ENCODE data around the gene TRIM2. TPM values are rescaled to one million over a fixed set of nuclear protein-coding genes. Genes with fewer than 3 reads are reported as not detected.
A peak's percentile ranks its signal among the peaks of the same experiment; 100 is the strongest.

Gene TRIM2
- polyA plus RNA-seq, 1 donor (not counting 4 experiments of a cell fraction or from before 2014, with no cell fraction given), result 10.6 TPM

GRCh38 chr4:153179100-153179499 is 25.1 kb upstream of the TRIM2 start:
- dilution Hi-C loops (cut with MboI; ENCODE audit: extremely low pct_ligation_motif_present, low sequenced_read_pairs), result no loop called here
- Histone ChIP-seq H3K4me1 (ENCODE audit: control insufficient read depth, extremely low read depth, insufficient read depth, low read length) (peaks cover 10% of the 10 kb centered on the region), H3K9me3 (ENCODE audit: control insufficient read depth, low read depth, low read length) (no peaks in the 10 kb centered on the region)

GRCh38 chr4:153181293-153181692 is 22.9 kb upstream of the TRIM2 start:
- H3K9me1 ChIP-seq (ENCODE audit: control insufficient read depth, extremely low read depth, insufficient read depth, low read length), result no peaks in the 10 kb centered on the region
- no peaks in the 10 kb centered on the region for H3K36me3 ChIP-seq (ENCODE audit: control insufficient read depth in 2 of 2, extremely low read depth in 1 of 2, insufficient read depth in 2 of 2, low read length in 2 of 2)
- peak; percentile 76 for DNase-seq (ENCODE audit: low read depth, low spot score)
- H3K27ac ChIP-seq (ENCODE audit: control insufficient read depth, insufficient read depth, low read length), result peak overlapping the region; percentile 24
- FAIRE-seq, result no peak
- H3K27me3 ChIP-seq (ENCODE audit: control insufficient read depth, extremely low read depth, insufficient read depth, low read length), result no peaks in the 10 kb centered on the region
- H3K4me3 ChIP-seq (ENCODE audit: control insufficient read depth in 2 of 3, extremely low read depth in 1 of 3, insufficient read depth in 2 of 3, low read depth in 1 of 3, low read length in 3 of 3), result no peak overlapping the region
- no peaks in the 10 kb centered on the region for H4K20me1 ChIP-seq (ENCODE audit: control insufficient read depth, extremely low read depth, insufficient read depth, low read length)
- dilution Hi-C loops (cut with MboI; ENCODE audit: extremely low pct_ligation_motif_present, low sequenced_read_pairs), result no loop called here
- H3K79me2 ChIP-seq (ENCODE audit: control insufficient read depth, insufficient read depth, low read length), result no peaks in the 10 kb centered on the region
- TF ChIP-seq EZH2 (IDR thresholded peaks at IDR 0.05; ENCODE audit: low read length), result no peak
- no peak for TF ChIP-seq CTCF (optimal IDR thresholded peaks at IDR 0.05 in 1 of 3, IDR thresholded peaks at IDR 0.05 in 1 of 3, conservative IDR thresholded peaks at IDR 0.05 in 1 of 3; ENCODE audit: extremely low read depth in 1 of 3, insufficient read depth in 2 of 3, low read length in 3 of 3)
- peak overlapping the region; percentile 39 for H3K4me2 ChIP-seq (ENCODE audit: control insufficient read depth, extremely low read depth, insufficient read depth, low read depth, low read length)
- no peaks in the 10 kb centered on the region for H3K9me3 ChIP-seq (ENCODE audit: control insufficient read depth, low read depth, low read length)
- peaks cover 10% of the 10 kb centered on the region for H3K4me1 ChIP-seq (ENCODE audit: control insufficient read depth, extremely low read depth, insufficient read depth, low read length)
- H2AFZ ChIP-seq (ENCODE audit: control insufficient read depth, low read length), result peak overlapping the region; percentile 10
- H3K9ac ChIP-seq (ENCODE audit: control insufficient read depth, extremely low read depth, insufficient read depth, low read length), result no peak overlapping the region

More at GRCh38 chr4:153179100-153179499, 25.1 kb upstream of the TRIM2 start:
- H3K79me2 ChIP-seq (ENCODE audit: control insufficient read depth, insufficient read depth, low read length), result no peaks in the 10 kb centered on the region
- H4K20me1 ChIP-seq (ENCODE audit: control insufficient read depth, extremely low read depth, insufficient read depth, low read length), result no peaks in the 10 kb centered on the region
- no peak overlapping the region for H3K4me2 ChIP-seq (ENCODE audit: control insufficient read depth, extremely low read depth, insufficient read depth, low read depth, low read length)
- DNase-seq (ENCODE audit: low read depth, low spot score) (no peak), FAIRE-seq (no peak)
- H3K9me1 ChIP-seq (ENCODE audit: control insufficient read depth, extremely low read depth, insufficient read depth, low read length), result no peaks in the 10 kb centered on the region
- H3K4me3 ChIP-seq (ENCODE audit: control insufficient read depth in 2 of 3, extremely low read depth in 1 of 3, insufficient read depth in 2 of 3, low read depth in 1 of 3, low read length in 3 of 3), result no peak overlapping the region
- H3K27me3 ChIP-seq (ENCODE audit: control insufficient read depth, extremely low read depth, insufficient read depth, low read length), result no peaks in the 10 kb centered on the region
- H3K27ac ChIP-seq (ENCODE audit: control insufficient read depth, insufficient read depth, low read length), result no peak overlapping the region
- TF ChIP-seq EZH2 (IDR thresholded peaks at IDR 0.05; ENCODE audit: low read length), result no peak
- TF ChIP-seq CTCF (optimal IDR thresholded peaks at IDR 0.05 in 1 of 3, IDR thresholded peaks at IDR 0.05 in 1 of 3, conservative IDR thresholded peaks at IDR 0.05 in 1 of 3; ENCODE audit: extremely low read depth in 1 of 3, insufficient read depth in 2 of 3, low read length in 3 of 3), result no peak
- H3K36me3 ChIP-seq (ENCODE audit: control insufficient read depth in 2 of 2, extremely low read depth in 1 of 2, insufficient read depth in 2 of 2, low read length in 2 of 2), result no peaks in the 10 kb centered on the region
- no peak overlapping the region for H3K9ac ChIP-seq (ENCODE audit: control insufficient read depth, extremely low read depth, insufficient read depth, low read length)
- no peak overlapping the region for H2AFZ ChIP-seq (ENCODE audit: control insufficient read depth, low read length)
